ENCODE measurements around the gene CTDSP2.
"Not testable (repeated sequence)": the region's sequence is repeated elsewhere in the genome, so short reads cannot be mapped to it uniquely, and the experiment has no call there.

Gene CTDSP2

GRCh38 chr12:57846577-57847319, at the start of gene CTDSP2:
CTDSP2 (minus strand) TSS chr12:57846729; CDS start chr12:57846435, 294 bp downstream.
- FAIRE-seq (peak; percentile 40), DNase-seq (ENCODE audit: insufficient read length, low spot score) (peak; percentile 98)

- FAIRE-seq (no peak), DNase-seq (ENCODE audit: insufficient read length, low spot score) (no peak)
Observed at GRCh38 chr12:57896115-57896433, 49.5 kb upstream of the CTDSP2 start.

GRCh38 chr12:57895389-57896114, 49.0 kb upstream of the CTDSP2 start:
- no peak for DNase-seq (ENCODE audit: insufficient read length, low spot score)
- FAIRE-seq: no peak

- FAIRE-seq: no peak
- DNase-seq (ENCODE audit: insufficient read length, low spot score): no peak
Observed at GRCh38 chr12:57894399-57895292, 48.1 kb upstream of the CTDSP2 start.

GRCh38 chr12:57893431-57894353, 47.2 kb upstream of the CTDSP2 start:
- FAIRE-seq: no peak
- peak; percentile 57 for DNase-seq (ENCODE audit: insufficient read length, low spot score)

- FAIRE-seq (no peak), DNase-seq (ENCODE audit: insufficient read length, low spot score) (no peak)
Observed at GRCh38 chr12:57892232-57892972, 45.9 kb upstream of the CTDSP2 start.

- DNase-seq (ENCODE audit: insufficient read length, low spot score) (no peak), FAIRE-seq (no peak)
Observed at GRCh38 chr12:57891542-57892228, 45.2 kb upstream of the CTDSP2 start.

- FAIRE-seq: no peak
- no peak for DNase-seq (ENCODE audit: insufficient read length, low spot score)
Observed at GRCh38 chr12:57890191-57891115, 43.9 kb upstream of the CTDSP2 start.

GRCh38 chr12:57889500-57889989, 43.0 kb upstream of the CTDSP2 start:
- DNase-seq (ENCODE audit: insufficient read length, low spot score) (no peak), FAIRE-seq (no peak)

- FAIRE-seq (no peak), DNase-seq (ENCODE audit: insufficient read length, low spot score) (no peak)
Observed at GRCh38 chr12:57888409-57889157, 42.1 kb upstream of the CTDSP2 start.

GRCh38 chr12:57887631-57888408, 41.3 kb upstream of the CTDSP2 start:
- DNase-seq (ENCODE audit: insufficient read length, low spot score) (no peak), FAIRE-seq (no peak)

- not testable (repeated sequence) for DNase-seq (ENCODE audit: insufficient read length, low spot score); FAIRE-seq
Observed at GRCh38 chr12:57886964-57887363, 40.4 kb upstream of the CTDSP2 start.

- FAIRE-seq: no peak
- no peak for DNase-seq (ENCODE audit: insufficient read length, low spot score)
Observed at GRCh38 chr12:57886542-57886941, 40.0 kb upstream of the CTDSP2 start.

GRCh38 chr12:57885207-57885606, 38.7 kb upstream of the CTDSP2 start:
- FAIRE-seq: no peak

GRCh38 chr12:57883700-57884099, 37.2 kb upstream of the CTDSP2 start:
- DNase-seq (ENCODE audit: insufficient read length, low spot score): no peak

More at GRCh38 chr12:57885207-57885606, 38.7 kb upstream of the CTDSP2 start:
- DNase-seq (ENCODE audit: insufficient read length, low spot score): no peak

GRCh38 chr12:57883057-57883456, 36.5 kb upstream of the CTDSP2 start:
- DNase-seq (ENCODE audit: insufficient read length, low spot score): no peak
- no peak for FAIRE-seq

More at GRCh38 chr12:57883700-57884099, 37.2 kb upstream of the CTDSP2 start:
- no peak for FAIRE-seq

Data from HTR-8/SVneo (cell line).